MM.1S (cell line): ENCODE measurements around the gene FGF3.

Experiments
- DNase-seq: peaks from one replicate; pipeline ENCODE4 v3.0.0-alpha.2; 2015
- H2AFZ ChIP-seq: fragments of 300-600 bp; sonication (generic); 2 replicates; pipeline ENCODE4 v1.6.0; 2016; ENCODE audit warnings: antibody characterized with exemption, low read length
- H3F3A ChIP-seq: fragments of 300-600 bp; sonication (generic); 2 replicates; pipeline ENCODE4 v1.6.1; 2016; ENCODE audit warnings: mild to moderate bottlenecking, antibody characterized with exemption, low read length, moderate library complexity, mixed read lengths; ENCODE audit not compliant: insufficient read depth
- H3K27ac ChIP-seq: fragments of 300-600 bp; sonication (generic); 2 replicates; pipeline ENCODE4 v1.5.1; 2016; ENCODE audit warnings: mild to moderate bottlenecking, low read length
- H3K27me3 ChIP-seq: fragments of 300-600 bp; sonication (generic); replicated peaks from 2 replicates; pipeline ENCODE4 v1.6.0; 2016; ENCODE audit warnings: low read length; ENCODE audit not compliant: insufficient read depth
- H3K36me3 ChIP-seq: fragments of 300-600 bp; sonication (generic); replicated peaks from 2 replicates; pipeline ENCODE4 v1.6.1; 2016; ENCODE audit warnings: mild to moderate bottlenecking, low read length, mixed read lengths; ENCODE audit not compliant: insufficient read depth
- H3K4me1 ChIP-seq: fragments of 300-600 bp; sonication (generic); 2 replicates; pipeline ENCODE4 v1.6.1; 2016; ENCODE audit warnings: low read length, mixed read lengths
- H3K4me2 ChIP-seq: fragments of 300-600 bp; sonication (generic); 2 replicates; pipeline ENCODE4 v1.6.0; 2016; ENCODE audit warnings: low read depth, low read length
- H3K4me3 ChIP-seq: fragments of 300-600 bp; sonication (generic); 2 replicates; pipeline ENCODE4 v1.5.1; 2016; ENCODE audit warnings: low read length, mixed read lengths
- H3K79me2 ChIP-seq: fragments of 300-600 bp; sonication (generic); 2 replicates; pipeline ENCODE4 v1.6.1; 2016; ENCODE audit warnings: mixed run types, low read length, mixed read lengths
- H3K9ac ChIP-seq: fragments of 300-600 bp; sonication (generic); 2 replicates; pipeline ENCODE4 v1.6.1; 2016; ENCODE audit warnings: low read length, mixed read lengths
- H3K9me2 ChIP-seq: fragments of 300-600 bp; sonication (generic); replicated peaks from 2 replicates; pipeline ENCODE4 v1.6.1; 2016; ENCODE audit warnings: mild to moderate bottlenecking, low read length, mixed read lengths; ENCODE audit not compliant: insufficient read depth
- H3K9me3 ChIP-seq: fragments of 300-600 bp; sonication (generic); replicated peaks from 2 replicates; pipeline ENCODE4 v1.6.1; 2016; ENCODE audit warnings: mild to moderate bottlenecking, low read length, mixed read lengths; ENCODE audit not compliant: insufficient read depth
- H4K20me1 ChIP-seq: fragments of 300-600 bp; sonication (generic); 2 replicates; pipeline ENCODE4 v1.6.1; 2016; ENCODE audit warnings: mild to moderate bottlenecking, low read length, moderate library complexity, mixed read lengths; ENCODE audit not compliant: insufficient read depth
- CTCF ChIP-seq: fragments of 300-600 bp; sonication (generic); IDR thresholded peaks from 2 replicates; pipeline ENCODE4 v1.5.1; 2016; ENCODE audit warnings: antibody characterized with exemption, low read length, mixed read lengths
- EZH2 ChIP-seq: fragments of 300-600 bp; sonication (generic); optimal IDR thresholded peaks from 2 replicates; pipeline ENCODE3; 2017; ENCODE audit warnings: low read depth, mild to moderate bottlenecking, antibody characterized with exemption, low read length, mixed read lengths
- EZH2phosphoT487 ChIP-seq: fragments of 300-600 bp; sonication (generic); IDR thresholded peaks from 2 replicates; pipeline ENCODE4 v1.6.1; 2018; ENCODE audit warnings: antibody characterized with exemption, low read length

Gene FGF3

GRCh38 chr11:69860796-69861445, 41.7 kb upstream of the FGF3 start:
- Histone ChIP-seq H3K4me2 (no peak overlapping the region), H3K27me3 (peaks cover 98% of the 10 kb centered on the region), H3K9me2 (no peaks in the 10 kb centered on the region), H3K4me3 (no peak overlapping the region), H3K27ac (no peak overlapping the region), H3F3A (no peaks in the 10 kb centered on the region), H3K9ac (no peak overlapping the region), H3K4me1 (no peaks in the 10 kb centered on the region), H3K79me2 (no peaks in the 10 kb centered on the region), H4K20me1 (0 out of 2 replicates have a peak, but pooled peaks cover 3% of the 10 kb centered on the region), H2AFZ (no peak overlapping the region), H3K9me3 (no peaks in the 10 kb centered on the region), H3K36me3 (no peaks in the 10 kb centered on the region)
- DNase-seq: no peak
- no peak for TF ChIP-seq EZH2
- no peak for TF ChIP-seq CTCF
- no peak for TF ChIP-seq EZH2phosphoT487

- TF ChIP-seq EZH2phosphoT487 (no peak), CTCF (no peak), EZH2 (no peak)
These were observed 41.0 kb upstream of the FGF3 start for GRCh38 chr11:69860244-69860643.

GRCh38 chr11:69859275-69859934, 40.2 kb upstream of the FGF3 start:
- Histone ChIP-seq H3F3A (no peaks in the 10 kb centered on the region), H3K4me1 (no peaks in the 10 kb centered on the region), H2AFZ (no peak overlapping the region), H3K9ac (no peak overlapping the region), H3K36me3 (no peaks in the 10 kb centered on the region), H4K20me1 (0 out of 2 replicates have a peak, but pooled peaks cover 3% of the 10 kb centered on the region), H3K4me2 (no peak overlapping the region), H3K9me3 (no peaks in the 10 kb centered on the region), H3K79me2 (no peaks in the 10 kb centered on the region), H3K27ac (no peak overlapping the region), H3K4me3 (no peak overlapping the region), H3K27me3 (peaks cover 92% of the 10 kb centered on the region), H3K9me2 (no peaks in the 10 kb centered on the region)
- no peak for DNase-seq
- no peak for TF ChIP-seq CTCF
- no peak for TF ChIP-seq EZH2phosphoT487
- no peak for TF ChIP-seq EZH2

More at GRCh38 chr11:69860244-69860643, 41.0 kb upstream of the FGF3 start:
- no peaks in the 10 kb centered on the region for H3K9me3 ChIP-seq
- no peak overlapping the region for H3K27ac ChIP-seq
- H3K27me3 ChIP-seq: peaks cover 93% of the 10 kb centered on the region
- H2AFZ ChIP-seq: no peak overlapping the region
- no peak overlapping the region for H3K9ac ChIP-seq
- no peaks in the 10 kb centered on the region for H3F3A ChIP-seq
- H3K79me2 ChIP-seq: no peaks in the 10 kb centered on the region
- H3K4me3 ChIP-seq: no peak overlapping the region
- H3K4me1 ChIP-seq: no peaks in the 10 kb centered on the region
- H4K20me1 ChIP-seq: 0 out of 2 replicates have a peak, but pooled peaks cover 3% of the 10 kb centered on the region
- DNase-seq: no peak
- no peaks in the 10 kb centered on the region for H3K36me3 ChIP-seq
- no peaks in the 10 kb centered on the region for H3K9me2 ChIP-seq
- H3K4me2 ChIP-seq: no peak overlapping the region
